HG03280 (cell line): ENCODE results near the gene ALDH9A1.

Source experiments
- ATAC-seq: cut with Tn5 transposase; IDR thresholded peaks from one replicate; pipeline ENCODE4 v1.9.1; 2021; ENCODE audit warnings: mild to moderate bottlenecking, moderate library complexity; ENCODE audit not compliant: unreplicated experiment

ALDH9A1 gene

DNA sequence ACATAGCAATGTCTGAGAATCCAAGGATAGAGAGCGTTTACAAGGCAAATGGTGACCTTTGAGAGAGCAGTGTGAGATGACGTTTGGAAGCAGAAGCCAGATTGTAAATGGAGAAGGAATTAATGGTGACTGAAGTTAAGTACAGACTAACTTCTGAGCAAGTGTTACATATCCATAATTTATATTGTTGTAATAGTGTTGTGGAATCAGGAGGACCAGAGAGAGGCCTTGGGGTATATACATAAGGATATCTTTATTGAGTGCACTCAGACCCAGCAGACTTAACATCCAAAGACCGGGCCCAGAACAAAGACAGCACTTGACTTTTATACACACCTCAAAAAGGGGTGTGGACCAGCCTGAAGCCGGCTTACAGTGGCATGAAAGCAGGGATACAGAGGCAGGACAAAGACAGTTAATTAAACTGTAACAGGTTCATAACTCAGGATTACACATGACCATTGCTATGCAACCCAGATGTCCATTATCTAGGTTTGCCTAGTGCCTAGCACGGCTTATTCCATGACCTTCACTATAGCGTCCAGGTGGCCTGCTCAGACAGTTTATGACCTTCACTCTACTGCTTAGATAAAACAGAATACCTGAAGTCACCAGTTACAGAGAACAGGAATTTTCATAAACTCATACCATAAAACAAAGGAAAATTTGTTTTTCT, 70.1 kb downstream of the ALDH9A1 start:
- no peak for ATAC-seq

DNA sequence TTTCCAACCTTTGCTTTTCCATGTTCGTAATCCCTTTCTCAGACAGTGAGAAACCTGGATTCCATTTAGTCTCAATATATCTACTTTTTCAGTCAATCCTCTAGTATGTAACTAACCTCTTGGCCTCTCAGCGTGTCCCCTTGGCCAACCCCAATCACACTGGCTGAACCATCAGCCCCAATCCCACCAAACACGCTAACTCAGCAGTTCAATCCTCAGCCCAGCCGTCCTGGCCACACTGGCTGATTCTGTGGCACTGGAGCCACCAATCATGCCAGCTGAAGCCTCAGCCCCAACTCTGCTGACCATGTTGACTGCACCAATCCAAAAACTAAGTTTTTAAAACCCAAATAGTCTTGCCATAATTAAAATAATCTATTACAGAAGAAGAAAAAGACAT, 73.9 kb downstream of the ALDH9A1 start:
- no peak for ATAC-seq

DNA sequence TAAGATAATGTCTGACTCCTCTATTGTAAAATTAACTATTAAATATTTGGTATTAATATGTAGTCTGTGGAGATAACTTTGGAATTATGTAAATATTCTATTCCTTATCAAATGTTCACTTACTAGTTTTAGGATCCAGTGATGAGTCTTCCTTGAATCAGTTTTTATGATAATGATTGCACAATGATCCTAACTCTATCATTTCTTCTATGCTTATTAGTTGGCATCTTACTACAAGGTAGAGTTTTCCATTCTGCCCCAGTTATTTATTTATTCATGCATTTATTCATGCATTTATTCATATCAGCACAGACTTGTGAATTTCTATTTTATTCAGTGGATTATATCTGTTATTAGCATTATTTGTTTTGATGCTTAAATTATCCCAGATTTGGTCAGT, 74.7 kb downstream of the ALDH9A1 start:
- no peak for ATAC-seq

DNA sequence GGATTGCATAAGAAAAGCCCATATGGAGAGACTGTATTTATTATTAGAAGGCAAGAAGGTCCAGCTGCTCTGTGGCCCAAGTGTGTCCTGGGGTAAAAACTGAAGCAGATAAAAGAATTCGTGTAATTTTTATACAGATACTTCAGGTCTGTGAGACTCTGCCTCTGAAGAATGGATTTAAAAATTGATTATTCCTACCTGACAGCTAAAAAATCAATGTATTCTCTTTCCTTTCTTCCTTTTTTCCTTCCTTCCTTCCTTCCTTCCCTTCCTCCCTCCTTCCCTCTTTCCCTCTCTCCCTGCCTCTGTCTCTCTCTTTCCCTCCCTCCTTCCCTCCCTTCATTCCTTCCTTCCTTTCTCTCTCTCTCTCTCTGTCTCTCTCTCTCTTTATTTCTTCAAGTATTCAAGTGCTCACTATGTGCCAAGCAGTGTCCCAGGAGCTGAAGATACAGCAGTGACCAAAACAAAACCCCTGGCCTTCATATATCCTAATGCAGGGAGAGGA, 78.7 kb downstream of the ALDH9A1 start:
- ATAC-seq: no peak

DNA sequence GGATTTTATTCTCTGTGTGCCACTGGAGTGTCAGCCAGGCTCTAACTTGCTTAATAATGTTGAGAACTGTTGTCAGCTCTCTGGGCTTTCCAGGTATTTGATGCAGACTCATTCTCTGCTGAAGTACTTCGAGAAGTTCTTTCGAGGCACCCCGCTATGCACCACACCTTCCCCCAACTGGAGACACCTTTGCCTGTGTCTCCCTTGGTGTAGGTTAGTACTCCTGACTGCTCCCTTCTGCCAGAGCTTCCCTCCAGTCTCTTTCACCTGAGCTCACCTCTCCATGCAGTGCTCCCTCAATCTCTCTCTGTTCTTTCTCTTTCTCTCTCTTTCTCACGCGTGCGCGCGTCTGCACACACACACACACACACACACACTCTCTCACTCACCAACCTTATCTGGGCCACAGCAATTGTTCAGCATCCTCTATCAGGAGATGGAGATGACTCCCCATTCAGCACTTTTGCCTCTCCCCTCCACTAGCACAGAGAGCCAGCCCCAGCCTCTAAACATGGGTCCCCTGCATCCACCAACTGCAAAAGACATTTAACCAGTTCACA, 81.3 kb downstream of the ALDH9A1 start:
- ATAC-seq: no peak

DNA sequence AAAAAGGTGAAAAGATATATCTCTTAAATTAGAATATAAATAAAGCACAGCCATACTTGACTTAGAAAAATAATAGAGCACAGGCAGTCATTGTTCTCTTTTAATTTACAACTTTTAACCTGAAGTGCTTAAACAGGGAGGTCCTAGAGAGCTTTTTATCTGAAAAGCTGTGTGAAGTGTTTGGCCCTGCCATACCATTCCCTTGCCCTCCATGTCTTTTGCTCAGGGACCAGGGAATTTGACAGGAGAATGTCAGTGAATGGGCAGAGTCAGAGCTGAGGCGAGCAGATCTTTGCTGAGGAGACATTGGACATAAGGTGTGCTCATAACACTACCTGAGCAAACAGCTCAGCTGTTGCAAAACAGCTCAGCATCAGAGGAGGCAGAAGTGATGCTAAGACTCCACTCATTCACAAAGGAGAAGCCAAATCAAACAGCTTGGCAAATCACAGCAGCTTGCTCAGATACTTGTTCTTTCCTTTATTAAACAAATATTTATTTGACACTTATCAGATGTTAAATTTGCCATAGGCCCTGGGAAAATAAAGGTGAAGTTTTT, 82.2 kb downstream of the ALDH9A1 start:
- ATAC-seq: no peak
